Measurements from ENCODE around the gene CTAG1A.
"Not testable (repeated sequence)": the region's sequence is repeated elsewhere in the genome, so short reads cannot be mapped to it uniquely, and the experiment has no call there.

CTAG1A gene

GRCh38 chrX:154573061-154573460, 11.9 kb upstream of the CTAG1A start:
- DNase-seq: not testable (repeated sequence)

- not testable (repeated sequence) for DNase-seq
Measured at GRCh38 chrX:154575076-154575475, 9.9 kb upstream of the CTAG1A start.

- DNase-seq: not testable (repeated sequence)
Measured at GRCh38 chrX:154582994-154583393, 1.9 kb upstream of the CTAG1A start.

- DNase-seq: not testable (repeated sequence)
Measured at GRCh38 chrX:154590415-154590814, 5.5 kb downstream of the CTAG1A start.

DNA sequence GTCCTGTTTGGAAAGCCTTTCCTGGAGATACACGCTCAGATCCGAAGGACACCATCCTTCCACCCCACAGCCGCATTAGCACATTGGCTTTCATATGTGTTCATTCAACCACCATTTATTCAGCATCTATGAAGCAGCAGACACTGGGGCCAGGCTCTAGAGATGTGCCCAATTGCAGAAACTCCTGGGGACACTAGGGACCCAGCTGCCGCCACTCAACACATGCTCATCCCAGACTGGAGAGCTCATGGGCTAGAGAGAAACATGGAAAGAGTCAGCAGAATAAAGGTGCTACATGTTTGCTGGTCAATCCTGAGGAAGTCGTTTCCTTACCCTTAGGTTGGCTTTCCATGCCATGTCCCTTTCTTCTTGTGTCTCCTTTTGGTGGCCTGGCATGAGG, 7.6 kb downstream of the CTAG1A start:
- DNase-seq: no peak

GRCh38 chrX:154593201-154593600, 8.3 kb downstream of the CTAG1A start:
- no peak for DNase-seq

DNA sequence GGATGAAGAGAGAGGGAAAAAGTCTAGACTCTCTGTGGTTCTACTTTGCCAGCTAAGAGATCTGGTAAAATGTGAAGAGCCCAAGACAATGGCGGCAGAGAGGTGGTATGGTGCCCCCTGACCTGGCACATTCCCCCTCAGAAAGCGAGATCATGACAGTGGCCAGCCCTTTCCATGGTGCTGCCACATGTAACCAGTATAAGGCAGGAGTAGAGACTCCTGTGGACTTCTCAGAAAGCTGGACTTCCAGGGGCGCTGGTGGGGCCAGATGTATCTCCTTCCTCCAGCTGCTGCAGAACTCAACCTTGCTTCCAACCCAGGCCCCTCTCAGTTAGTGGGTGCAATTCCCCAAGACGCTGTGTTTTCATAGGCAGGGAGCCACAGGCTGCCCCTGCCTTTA, 9.6 kb downstream of the CTAG1A start:
- no peak for DNase-seq

GRCh38 chrX:154595559-154596249, 10.8 kb downstream of the CTAG1A start:
- DNase-seq: no peak

GRCh38 chrX:154596290-154596929, 11.5 kb downstream of the CTAG1A start:
- DNase-seq: peak; percentile 6

DNA sequence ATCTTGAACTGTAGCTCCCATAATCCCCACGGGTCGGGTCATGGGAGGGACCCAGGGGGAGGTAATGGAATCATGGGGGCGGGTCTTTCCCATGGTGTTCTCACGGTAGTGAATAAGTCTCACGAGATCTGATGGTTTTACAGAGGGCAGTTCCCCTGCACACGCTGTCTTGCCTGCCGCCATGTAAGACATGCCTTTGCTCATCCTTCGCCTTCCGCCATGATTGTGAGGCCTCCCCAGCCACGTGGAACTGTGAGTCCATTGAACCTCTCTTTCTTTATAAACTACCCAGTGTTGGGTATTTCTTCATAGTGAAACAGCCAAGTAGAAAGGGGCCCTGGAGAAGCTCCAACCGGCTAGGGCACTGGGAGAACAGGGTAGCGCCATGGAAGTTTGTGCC, 12.3 kb downstream of the CTAG1A start:
- DNase-seq: no peak

GRCh38 chrX:154598656-154599055, 13.7 kb downstream of the CTAG1A start:
- no peak for DNase-seq

- no peak for DNase-seq
Measured at GRCh38 chrX:154599531-154599930, 14.6 kb downstream of the CTAG1A start.

GRCh38 chrX:154600759-154601374, 15.9 kb downstream of the CTAG1A start:
- no peak for DNase-seq

DNA sequence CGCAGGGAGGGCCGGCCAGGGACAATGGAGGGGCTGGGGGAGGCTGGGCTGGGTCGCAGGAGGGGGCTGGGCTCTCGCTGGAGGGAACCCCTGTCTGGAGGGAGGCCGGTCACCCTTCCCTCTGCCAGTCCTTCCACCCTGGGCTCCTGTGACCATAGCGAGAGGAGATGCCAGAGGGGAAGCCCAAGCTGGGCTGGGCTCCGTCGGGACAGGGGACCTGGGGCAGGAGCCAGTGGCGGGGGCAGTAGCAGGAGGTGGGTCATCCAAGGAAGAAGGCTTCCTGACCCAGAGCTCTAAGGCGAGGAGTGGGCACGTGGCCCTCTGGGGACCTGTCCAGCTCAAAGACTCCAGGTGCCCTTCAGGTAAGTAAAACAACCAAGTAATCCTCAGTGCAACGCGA, 17.3 kb downstream of the CTAG1A start:
- DNase-seq: no peak

DNA sequence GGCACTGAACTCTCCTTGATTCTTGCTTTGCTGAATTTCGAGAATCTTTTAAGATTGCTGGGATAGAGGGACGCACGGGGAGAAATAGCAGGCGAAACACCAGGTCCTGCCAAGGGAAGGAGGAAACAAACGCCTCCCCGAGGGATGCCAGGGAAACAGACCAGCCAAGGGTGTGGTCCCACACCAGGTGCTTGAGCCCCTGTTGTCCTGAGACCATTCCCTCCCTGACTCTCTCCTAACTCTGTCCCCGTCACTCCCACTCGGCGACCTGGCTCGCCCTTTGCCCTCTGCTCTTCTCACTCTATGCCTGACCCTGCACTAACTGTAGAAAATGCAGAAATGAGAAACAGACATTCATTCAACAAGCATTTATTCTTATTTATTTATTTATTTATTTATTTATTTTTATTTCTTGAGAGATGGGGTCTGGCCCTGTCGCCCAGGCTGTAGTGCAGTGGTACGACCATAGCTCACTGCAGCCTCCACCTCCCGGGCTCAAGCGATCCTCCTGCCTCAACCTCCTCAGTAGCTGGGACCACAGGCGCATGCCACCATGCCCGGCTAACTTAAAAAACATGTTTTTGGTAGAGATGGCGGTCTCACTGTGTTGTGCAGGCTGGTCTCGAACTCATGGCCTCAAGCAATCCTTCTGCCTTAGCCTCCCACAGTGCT, 18.0 kb downstream of the CTAG1A start:
- DNase-seq: no peak

DNA sequence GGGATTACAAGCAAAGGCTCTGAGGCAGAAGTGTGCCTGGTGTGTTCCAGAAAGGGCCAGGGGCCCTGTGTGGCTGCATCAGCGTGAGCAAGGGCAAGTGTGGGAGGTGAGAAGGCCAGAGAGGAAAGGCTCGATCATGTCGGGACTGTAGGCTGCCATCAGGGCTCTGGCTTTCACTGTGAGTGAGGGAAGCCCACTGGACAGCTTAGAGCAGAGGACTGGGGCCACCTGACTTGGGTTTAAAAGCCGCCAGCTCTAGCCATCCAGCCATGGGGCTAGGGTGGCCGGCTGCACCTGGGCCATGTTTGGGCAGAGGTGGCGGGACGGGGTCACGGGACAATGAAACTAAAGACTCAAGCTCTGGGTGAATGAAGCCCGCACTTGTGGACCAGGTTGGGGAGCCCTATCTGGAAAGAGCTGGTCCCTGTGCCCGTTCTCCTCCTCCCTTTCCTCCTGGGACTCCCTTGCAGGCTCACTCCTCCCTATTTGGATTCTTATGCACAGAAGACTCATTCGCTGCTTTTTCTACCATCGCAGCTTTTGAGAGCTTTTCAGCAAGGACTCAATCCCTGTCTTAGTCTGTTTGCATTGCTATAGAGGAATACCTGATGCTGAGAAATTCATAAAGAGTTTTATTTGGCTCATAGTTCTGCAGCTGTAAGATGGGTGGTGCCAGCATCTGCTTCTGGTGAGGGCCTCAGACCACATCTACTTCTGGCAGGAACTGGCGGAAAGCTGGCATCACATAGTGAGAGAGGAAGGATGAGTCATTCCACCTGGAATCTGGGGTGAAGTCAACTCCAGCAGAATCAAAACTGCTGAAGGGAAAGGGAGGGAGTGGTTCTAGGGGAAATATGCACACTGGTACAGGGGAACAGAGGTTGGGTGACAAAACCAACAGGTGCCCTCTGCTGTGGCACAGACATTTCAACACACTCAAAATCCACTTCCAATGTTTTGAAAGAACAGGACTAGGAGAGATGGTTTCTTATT, 18.8 kb downstream of the CTAG1A start:
- no peak for DNase-seq

- no peak for DNase-seq
Measured at GRCh38 chrX:154605566-154605965, 20.6 kb downstream of the CTAG1A start.

DNA sequence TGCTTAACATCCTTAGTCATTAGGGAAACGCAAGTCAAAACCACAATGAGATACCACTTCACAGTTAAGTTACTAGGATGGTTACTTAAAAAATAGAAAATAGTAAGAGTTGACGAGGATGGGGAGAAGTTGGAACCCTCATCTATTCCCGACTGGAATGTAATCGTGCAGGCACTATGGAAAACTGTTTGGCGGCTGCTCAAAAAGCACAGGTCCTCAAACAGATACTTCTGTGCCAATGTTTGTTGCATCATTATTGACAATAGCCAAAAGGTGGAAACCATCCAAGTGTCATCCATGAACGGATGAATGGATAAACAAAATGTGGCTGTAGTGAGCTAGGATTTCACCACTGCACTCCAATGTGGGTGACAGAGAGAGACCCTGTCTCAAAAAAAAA, 22.4 kb downstream of the CTAG1A start:
- no peak for DNase-seq

- not testable (repeated sequence) for DNase-seq
Measured at GRCh38 chrX:154607976-154608375, 23.0 kb downstream of the CTAG1A start.

GRCh38 chrX:154608823-154609222, 23.9 kb downstream of the CTAG1A start:
- DNase-seq: not testable (repeated sequence)

GRCh38 chrX:154611146-154611545, 26.2 kb downstream of the CTAG1A start:
- not testable (repeated sequence) for DNase-seq

DNA sequence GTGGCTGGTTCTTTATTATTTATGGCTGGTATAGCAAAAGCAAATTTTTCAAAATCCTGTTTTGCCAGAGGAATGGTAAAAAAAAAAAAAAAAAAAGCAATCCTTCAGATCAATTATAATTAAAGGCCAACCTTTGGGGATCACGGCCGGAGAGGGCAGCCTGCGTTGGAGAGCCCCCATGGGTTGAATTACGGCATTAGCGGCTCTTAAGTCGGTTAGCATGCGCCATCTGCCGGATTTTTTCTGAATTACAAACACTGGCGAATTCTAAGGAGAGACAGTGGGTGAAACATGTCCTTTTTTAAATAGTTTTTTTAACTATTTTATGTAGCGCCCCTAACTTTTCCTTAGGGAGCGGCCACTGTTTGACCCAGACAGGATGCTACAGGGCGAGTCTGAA, 28.7 kb downstream of the CTAG1A start:
- not testable (repeated sequence) for DNase-seq
